ENCODE results near the gene COMMD8.

The COMMD8 gene

GRCh38 chr4:47471591-47471990 lies 8.1 kb upstream of the COMMD8 start:
- no peak for DNase-seq (ENCODE audit: low read depth)

DNA sequence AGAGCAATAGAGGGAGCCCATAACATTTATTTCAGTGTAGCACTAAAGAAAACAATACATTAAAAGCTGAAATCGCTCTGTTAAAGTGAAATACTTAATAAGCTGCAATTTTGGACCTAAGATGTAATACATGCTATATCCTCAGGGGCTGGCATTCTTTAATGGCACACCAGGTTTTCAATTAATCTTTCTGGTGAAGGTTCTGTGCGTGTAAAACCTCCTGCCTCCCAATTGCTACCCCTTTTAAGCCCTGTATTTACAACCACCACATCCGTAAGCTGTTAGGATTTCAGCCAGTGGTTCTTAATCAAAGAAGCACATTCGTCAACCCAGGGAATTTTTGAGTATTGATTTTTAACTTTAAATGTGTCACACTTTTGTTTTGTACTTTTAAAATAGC lies 7.6 kb upstream of the COMMD8 start:
- no peak for DNase-seq (ENCODE audit: low read depth)

GRCh38 chr4:47469951-47470350 lies 6.4 kb upstream of the COMMD8 start:
- DNase-seq (ENCODE audit: low read depth): no peak

GRCh38 chr4:47468706-47469365 lies 5.3 kb upstream of the COMMD8 start:
- no peak for DNase-seq (ENCODE audit: low read depth)

DNA sequence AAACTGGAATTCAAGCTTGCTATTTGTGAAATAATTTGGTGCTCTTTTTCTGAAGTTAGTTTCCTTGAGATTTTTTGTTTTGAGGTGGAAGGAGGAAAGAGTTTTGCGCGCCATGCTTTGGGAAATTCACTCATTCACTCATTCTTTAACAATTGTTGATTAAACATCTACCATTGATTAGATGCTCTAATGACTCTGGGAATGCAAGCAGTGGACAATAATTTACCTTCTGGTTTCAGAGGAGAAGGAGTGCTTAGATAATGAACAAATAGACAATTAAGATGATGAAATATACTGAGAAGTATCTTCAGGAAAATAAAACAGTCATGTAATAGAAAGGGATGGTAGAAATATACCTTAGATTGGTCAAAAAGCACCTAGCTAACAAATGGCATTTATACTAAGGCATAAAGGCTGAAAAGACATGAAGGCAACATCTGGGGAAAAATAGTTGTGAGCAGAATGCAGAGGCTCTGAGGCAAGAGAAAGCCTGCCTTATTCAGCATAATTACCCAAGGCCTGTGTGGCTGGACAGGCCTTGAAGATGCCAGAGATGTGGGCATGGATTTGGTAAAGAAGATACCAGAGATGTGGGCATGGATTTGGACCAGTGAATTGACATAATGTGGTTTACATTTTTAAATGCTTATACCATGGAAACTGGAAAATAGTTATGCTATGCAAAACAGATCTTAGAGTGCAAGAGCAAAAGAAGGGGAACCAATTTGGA lies 2.7 kb upstream of the COMMD8 start:
- DNase-seq (ENCODE audit: low read depth): no peak

GRCh38 chr4:47465004-47465403 lies 1.5 kb upstream of the COMMD8 start:
- no peak for DNase-seq (ENCODE audit: low read depth)

DNA sequence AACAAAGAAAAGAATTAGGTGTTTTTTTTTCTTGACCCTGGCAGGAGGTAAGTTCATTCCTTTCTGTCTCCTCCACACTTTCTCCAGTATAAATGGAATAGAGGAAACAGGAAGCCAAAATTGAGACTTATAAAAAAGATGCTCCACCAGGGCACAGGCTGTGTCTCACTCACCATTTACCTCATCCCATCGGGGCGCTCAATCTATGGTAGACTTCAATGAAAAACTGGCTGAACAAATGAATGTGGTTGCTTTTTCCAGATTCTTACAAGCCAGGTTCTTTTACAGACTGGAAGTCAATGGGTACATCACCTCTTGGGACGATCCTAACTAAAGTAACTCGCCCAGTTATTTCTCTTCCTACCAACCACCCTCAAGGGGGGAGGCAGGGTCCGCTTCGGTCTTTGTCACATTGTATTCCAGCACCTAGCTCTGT lies 685 bp downstream of the COMMD8 start:
- DNase-seq (ENCODE audit: low read depth): no peak

- DNase-seq (ENCODE audit: low read depth): no peak
Measured at GRCh38 chr4:47451657-47452056, 11.8 kb downstream of the COMMD8 start.

DNA sequence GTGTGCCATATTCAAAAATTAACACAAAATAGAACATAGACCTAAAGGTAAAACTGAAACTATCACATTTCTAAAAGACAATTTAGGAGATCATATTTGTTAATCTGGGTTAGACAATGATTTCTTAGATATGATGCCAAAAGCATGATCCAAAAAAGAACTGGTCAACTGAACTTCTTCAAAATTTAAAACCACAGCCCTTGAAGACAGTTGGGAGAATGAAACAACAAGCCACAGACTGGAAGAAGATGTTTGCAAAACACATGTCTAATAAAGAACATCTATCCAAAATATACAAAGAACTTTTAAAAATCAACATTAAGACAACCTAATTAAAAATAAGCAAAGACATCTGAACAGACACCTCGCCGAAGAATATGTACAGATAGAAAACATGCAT lies 19.5 kb downstream of the COMMD8 start:
- no peak for DNase-seq (ENCODE audit: low read depth)

DNA sequence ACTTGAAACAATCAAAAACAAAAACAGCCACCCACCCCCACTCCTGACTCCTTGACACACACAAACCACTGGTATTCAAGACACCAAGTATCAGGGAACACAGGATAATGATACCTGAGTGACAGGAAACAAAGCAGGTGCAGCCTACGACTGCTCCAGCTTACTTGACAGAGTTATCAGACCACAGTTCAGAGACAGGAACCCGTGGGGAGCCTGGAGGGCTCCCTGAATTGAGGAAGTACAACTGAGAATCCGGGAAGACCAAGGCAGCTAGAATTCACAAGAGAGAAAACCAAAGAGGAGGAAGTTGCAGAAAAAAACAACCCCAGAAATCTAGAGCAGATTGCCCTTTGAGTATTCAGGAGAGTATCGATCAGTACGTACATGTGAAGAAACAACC lies 20.5 kb downstream of the COMMD8 start:
- no peak for DNase-seq (ENCODE audit: low read depth)

GRCh38 chr4:47434931-47435330 lies 28.6 kb downstream of the COMMD8 start:
- no peak for DNase-seq (ENCODE audit: low read depth)

- DNase-seq (ENCODE audit: low read depth): no peak
Measured at GRCh38 chr4:47432749-47433148, 30.8 kb downstream of the COMMD8 start.

DNA sequence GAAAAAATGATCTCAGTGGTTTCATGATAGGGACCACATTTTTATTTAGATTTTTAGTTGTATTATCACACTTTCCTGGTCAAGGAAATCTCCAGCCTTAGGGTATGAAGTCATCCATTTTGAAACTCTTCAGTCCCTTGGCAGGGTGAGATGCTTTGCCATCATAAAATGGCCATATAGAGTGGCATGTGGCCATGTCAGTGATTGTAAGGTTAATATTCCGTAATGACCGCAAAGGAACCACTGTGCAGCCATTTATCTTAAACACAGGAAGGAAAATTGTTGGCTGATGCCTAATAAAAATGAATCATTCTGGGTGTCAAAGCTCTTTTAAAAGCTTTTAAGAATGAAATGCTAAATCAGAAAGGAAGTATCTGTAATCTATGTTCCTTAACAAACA lies 35.6 kb downstream of the COMMD8 start:
- DNase-seq (ENCODE audit: low read depth): no peak

DNA sequence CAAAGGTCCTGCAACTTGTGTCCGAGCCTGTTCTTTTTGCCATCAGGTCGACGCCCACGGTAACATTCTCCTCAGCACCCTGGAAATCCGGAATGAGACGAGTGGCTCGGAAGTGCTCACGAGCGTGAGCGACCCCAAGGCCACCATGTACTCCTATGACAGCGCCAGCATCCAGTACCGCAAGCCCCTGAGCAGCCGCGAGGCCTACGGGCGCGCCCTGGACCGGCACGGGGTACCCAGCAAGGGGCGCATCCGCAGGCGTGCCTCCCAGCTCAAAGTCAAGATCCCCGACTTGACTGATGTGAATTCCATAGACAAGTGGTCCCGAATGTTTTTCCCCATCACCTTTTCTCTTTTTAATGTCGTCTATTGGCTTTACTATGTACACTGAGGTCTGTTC lies 37.9 kb downstream of the COMMD8 start:
- DNase-seq (ENCODE audit: low read depth): no peak

- DNase-seq (ENCODE audit: low read depth): no peak
Measured at GRCh38 chr4:47419296-47419695, 44.2 kb downstream of the COMMD8 start.

- no peak for DNase-seq (ENCODE audit: low read depth)
Measured at GRCh38 chr4:47418147-47418546, 45.4 kb downstream of the COMMD8 start.

- no peak for DNase-seq (ENCODE audit: low read depth)
Measured at GRCh38 chr4:47415719-47416118, 47.8 kb downstream of the COMMD8 start.

DNA sequence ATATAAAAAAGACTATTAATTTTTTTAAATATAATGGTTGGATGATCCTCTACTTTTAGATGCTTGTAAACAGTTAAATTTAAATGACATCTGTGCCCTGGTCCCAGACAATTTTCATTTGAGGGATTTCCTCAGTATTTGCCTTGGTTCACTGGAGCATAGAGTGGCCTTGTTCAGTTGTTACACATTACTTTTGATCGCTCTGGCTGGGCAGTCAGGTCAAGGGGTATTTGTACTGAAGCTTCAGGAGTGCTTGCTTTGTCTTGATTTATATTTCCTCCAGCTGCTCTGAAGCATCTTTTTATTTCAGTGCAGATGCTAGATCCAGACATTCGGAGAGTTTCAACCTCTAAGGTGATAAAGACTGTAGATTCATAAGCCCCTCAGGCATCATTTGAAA lies 50.0 kb downstream of the COMMD8 start:
- DNase-seq (ENCODE audit: low read depth): no peak

DNA sequence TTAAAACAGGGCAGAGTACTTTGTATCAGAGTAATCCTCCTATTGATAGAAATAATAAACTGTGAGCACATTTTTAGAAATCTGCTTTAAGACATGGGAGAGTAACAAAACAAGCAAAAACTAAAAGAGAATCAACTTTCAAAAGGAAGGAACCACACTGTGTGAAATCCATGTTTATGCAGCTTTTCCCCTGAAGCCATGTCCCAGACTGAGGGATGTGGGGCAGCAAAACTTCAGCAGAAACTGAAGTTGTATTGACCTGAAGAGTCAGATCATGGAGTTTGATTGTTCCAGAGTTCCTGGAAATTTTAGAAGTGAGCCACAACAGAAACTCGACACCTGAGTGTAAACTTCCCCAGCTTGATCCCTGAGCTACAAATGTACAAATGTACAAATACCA lies 53.2 kb downstream of the COMMD8 start:
- no peak for DNase-seq (ENCODE audit: low read depth)

GRCh38 chr4:47406408-47406807 lies 57.1 kb downstream of the COMMD8 start:
- no peak for DNase-seq (ENCODE audit: low read depth)

Measured in CMK (cell line).